C4-2B (cell line): ENCODE measurements around the gene BFSP1.

Experiments
- CTCF ChIP-seq: fragments of 450-650 bp; conservative IDR thresholded peaks from 2 replicates; pipeline ENCODE4 v1.5.1; 2017; ENCODE audit warnings: mild to moderate bottlenecking
- ZFX ChIP-seq: fragments of 450-650 bp; IDR thresholded peaks from 2 replicates; pipeline ENCODE4 v1.6.1; 2017

- TF ChIP-seq CTCF: no peak
- no peak for TF ChIP-seq ZFX
Observed at GRCh38 chr20:17573463-17573862, 42.3 kb upstream of the BFSP1 start.
